NCI-H2081 (cell line): ENCODE results near the gene BCO2.

Experiments
- DNase-seq, 2 experiments: peaks; one replicate each; lab custom pipeline; 2025; lab: John Stamatoyannopoulos, UW

BCO2 gene

GRCh38 chr11:112249871-112250610 is 74.7 kb downstream of the BCO2 start:
- no peak for DNase-seq

DNA sequence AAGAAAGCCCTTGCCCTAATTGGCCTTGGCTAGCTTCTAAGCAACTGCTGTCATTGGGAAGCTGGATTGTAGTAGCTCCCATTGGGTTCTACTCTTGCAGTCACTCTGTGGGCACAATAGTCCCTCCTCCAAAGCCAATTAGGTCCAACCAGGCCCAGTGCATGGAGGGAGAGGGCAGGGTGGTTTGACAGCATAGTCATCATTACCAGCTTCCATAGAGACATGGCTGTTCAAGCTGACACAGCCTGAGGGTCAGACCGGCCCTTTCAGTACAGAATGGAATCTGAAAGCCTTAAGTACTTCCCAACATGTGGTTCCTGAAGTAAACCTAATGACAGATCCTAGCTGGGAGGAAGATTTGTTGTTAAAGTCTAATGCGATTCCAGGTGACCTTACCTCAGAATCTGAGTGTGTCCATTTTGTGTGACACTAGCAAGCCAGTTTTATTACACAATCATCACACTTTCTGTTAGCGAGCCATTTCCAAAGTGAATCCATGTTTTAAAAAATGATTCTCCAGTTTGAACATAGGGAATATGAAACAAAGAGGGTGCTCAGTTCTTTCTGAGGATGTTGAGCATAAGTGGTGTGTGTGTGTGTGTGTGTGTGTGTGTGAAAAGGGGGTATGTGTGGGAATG is 78.4 kb downstream of the BCO2 start:
- DNase-seq: no peak

- DNase-seq: peak; percentile 10 to 13
Measured at GRCh38 chr11:112255067-112255720, 79.9 kb downstream of the BCO2 start.

DNA sequence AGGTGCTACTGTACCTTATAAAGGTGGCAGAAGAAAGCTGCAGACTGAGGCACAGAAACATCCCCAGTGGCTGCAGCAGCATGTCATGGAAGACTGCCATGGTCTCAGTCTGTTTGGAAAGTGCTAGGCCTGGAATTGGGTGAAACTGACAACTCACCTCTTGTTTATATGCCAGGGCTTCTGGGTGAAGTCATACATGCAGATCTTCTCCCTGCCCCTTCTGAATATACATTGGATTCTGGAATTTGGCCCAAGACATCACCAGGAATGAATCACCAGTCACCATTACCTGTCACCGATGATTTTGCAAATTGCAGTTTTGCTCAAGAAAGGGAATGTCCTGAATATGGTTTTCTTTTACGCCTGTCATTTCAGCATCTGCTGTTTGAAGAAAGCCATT is 85.2 kb downstream of the BCO2 start, which contains the start of gene PLET1:
PLET1 (minus strand) TSS at position 371 of the 400 bp plus-strand sequence; CDS start at position 100, 271 bp downstream.
- no peak for DNase-seq

GRCh38 chr11:112265659-112266409 is 90.5 kb downstream of the BCO2 start:
- no peak for DNase-seq

DNA sequence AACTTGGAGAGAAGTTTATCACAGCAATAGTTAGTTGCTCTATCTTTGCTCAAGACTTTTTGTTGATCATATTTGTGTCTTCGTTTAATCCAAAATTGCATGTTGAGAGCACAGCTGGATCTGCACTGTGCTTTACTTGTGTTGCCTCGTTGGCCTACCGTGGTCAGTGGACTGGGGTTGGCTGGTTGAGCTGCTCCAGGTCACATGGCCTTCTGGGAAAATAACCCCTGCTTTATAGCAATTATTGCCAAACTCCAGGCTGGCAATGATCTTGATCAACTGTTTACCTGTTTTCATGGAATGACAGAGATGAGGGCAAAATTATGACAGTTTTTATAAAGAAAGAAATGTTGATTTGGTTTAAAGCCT is 91.1 kb downstream of the BCO2 start:
- no peak for DNase-seq

DNA sequence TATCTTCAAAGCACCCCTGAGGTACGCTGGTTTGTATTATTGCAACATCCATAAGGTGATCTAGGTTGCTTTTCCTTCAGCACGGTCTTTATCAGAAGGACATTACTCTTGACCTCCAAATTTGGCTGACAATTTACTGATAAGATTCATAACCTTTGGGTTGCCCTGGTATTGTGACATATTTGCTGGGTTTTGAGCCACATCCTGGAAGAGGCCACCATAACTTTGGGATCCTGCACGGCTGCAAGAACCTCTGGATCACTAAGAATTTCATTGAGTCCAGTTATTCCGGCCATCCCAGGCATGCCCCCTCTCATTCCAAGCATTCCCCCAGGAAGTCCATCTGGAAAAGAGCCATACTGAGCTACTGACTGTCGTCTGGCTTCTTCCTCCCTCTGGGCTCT is 91.9 kb downstream of the BCO2 start:
- DNase-seq: no peak

GRCh38 chr11:112268406-112268805 is 93.1 kb downstream of the BCO2 start:
- no peak for DNase-seq
